HL-60/S4 treated with retinoic acid at 250 ng/mL for 4 days and 3 days (cell line): ENCODE measurements around the gene CHD3.

Source experiments
- in situ Hi-C: fragments of 300-500 bp; cut with MboI; formaldehyde crosslinking; loops from 2 replicates; pipeline ENCODE4 v1.7.0; 2022; ENCODE audit warnings: low sequenced_read_pairs

The CHD3 gene

DNA sequence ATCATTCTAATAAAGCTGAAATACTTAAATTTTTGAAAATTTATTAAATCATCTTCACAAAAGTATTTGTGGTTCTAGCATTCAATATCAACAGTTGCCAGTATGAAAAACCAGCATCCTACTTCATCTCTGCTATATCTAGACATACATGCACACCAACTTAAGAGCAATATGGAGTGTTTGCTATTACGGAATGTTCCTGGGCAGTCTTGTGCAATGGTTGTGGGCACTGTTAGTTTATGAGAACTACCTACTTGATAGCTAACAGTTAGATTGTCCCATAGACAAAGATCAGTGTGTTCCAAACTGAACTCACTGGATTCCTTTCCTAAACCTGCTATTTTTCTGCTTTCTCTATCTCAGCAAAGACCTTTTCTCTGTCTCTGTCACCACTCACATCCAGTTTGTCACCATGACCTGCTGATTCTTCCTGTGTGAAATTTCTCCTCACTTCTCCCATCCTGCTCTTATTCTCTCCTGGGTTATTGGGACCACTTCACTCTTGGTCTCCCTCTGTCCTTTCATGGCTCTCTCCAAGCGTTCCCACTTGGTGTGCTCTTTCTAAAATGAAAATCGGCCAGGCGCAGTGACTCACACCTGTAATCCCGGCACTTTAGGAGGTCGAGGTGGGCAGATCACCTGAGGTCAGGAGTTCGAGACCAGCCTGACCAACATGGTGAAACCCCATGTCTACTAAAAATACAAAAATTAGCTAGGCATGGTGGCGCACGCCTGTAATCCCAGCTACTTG lies 71.1 kb downstream of the CHD3 start:
- in situ Hi-C loops = no loop called here

DNA sequence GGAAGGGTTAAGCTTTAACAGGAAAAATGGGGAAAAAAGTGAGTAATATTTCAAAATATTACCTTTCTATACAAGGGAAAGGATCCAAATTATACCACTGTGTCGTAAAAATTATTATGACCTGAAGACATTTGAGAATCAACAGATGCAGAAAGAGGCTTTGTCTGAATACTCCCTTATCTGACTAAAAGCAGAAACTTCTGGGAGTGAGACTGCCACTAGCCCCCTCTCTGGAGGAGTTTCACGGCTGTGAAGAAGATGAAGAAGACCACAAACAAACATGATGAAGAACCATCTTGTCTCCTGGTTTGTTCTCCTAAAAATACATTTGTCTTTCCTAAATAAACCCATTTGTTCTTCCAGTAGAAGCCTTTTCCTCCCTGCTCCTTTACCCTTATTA lies 72.8 kb downstream of the CHD3 start:
- in situ Hi-C loops = no loop called here
